CD4-positive, alpha-beta T cell treated with Interleukin-21 for 1 hour (primary cell): Measurements from ENCODE around the gene ENOX1.

Experiments
- DNase-seq: peaks from one replicate; pipeline ENCODE4 v3.0.0-alpha.2; 2020

The ENOX1 gene

GRCh38 chr13:43664700-43665191 is 122.0 kb downstream of the ENOX1 start:
- no peak for DNase-seq

GRCh38 chr13:43663474-43664090 is 123.2 kb downstream of the ENOX1 start:
- no peak for DNase-seq

DNA sequence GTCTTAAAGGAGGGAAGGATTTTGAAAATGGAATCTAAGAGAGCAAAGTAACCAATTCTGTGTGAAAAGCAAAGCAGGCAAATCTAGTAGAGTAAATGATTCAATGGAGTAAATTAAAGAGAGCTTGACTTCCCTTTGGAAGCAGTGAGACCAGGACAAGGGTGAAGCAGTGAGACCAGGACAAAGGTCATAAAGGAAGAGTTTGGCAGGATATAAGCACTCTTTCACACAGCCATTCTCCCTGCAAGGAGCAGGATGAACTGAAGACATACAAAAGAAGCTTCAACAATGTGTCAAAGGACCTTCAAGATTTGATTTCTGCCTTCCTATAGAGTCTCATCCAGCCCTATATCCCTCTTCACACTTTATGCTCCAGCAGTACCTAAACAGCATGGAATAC is 123.8 kb downstream of the ENOX1 start:
- no peak for DNase-seq

GRCh38 chr13:43661161-43661830 is 125.5 kb downstream of the ENOX1 start:
- DNase-seq = no peak

DNA sequence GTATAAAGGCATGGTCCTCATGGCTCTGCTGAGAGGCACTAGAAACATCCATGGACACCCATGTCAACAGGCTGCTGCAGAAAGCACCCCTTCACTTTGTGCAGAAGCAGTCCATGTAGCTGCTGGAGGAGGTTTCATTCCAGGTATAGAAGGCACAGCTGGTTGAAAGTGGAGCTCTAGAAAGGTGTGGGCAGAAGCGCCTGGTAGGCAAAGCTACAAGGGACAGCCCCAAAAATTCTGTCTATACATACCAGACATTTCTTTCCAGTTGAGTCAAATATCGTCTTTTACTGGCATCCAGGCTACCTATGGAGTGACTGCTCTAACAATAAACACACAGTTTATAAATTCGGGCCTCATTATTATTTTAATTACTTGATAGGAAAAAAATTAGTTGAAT is 129.3 kb downstream of the ENOX1 start:
- DNase-seq = no peak

- no peak for DNase-seq
These were observed 132.8 kb downstream of the ENOX1 start for GRCh38 chr13:43653980-43654379.

DNA sequence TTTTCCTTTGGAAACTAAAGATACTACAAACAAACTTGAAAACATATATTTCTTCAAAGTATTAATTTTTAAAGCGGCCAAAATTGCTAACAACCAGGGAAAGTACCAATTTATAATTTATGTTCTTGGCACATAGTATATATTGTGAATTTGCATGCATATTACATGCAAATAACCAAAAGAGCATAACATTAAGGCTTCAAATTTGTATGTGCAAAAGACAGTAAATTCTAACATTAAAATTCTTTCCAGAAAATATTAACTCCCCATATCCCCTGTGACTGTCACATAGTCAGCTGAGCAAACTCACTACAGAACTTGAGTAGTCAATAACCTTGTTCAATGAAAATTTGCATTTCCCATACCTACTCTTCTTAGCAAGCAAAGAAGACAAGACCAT is 133.4 kb downstream of the ENOX1 start:
- no peak for DNase-seq

DNA sequence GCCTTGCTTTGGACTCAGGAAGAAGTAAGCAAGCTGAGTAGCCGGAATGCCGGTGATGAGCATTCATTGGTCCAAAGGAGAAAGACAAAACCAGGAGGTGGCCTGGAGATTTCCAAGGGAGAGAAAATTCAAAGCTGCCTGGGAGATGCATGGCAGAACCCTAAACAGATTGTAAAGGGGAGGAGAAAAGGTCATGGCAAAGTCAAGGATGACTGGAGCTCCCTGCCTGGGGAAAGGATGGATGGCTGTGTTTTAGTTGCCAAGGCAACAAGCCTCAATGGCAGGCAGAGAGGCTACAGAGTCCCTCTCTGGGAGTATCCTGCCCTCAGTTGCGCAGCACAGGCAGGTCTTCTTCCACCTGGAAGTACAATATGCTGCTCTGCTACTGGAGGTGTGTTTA is 134.0 kb downstream of the ENOX1 start:
- DNase-seq = no peak

DNA sequence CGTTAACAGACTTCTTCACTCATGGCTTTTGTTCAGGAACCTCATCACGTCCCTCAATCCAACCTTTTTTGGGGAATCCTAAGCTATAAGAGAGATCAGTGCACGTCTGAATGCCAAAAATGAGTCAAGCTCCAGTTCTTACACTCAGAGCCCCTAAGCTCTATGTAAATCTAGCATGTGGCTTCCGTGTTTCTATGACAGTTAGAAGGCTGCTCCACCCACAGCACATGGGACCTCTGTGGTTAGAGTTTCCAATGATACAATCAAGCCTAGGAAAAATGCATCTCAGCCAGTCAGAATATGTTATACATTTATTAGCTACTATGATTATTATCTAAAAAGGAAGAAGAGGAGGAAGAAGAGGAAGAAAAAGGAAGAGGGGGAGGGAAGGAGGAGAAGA is 135.9 kb downstream of the ENOX1 start:
- no peak for DNase-seq

- no peak for DNase-seq
These were observed 138.0 kb downstream of the ENOX1 start for GRCh38 chr13:43648733-43649132.

- DNase-seq = no peak
These were observed 139.3 kb downstream of the ENOX1 start for GRCh38 chr13:43647471-43647870.

GRCh38 chr13:43640476-43640875 is 146.3 kb downstream of the ENOX1 start:
- DNase-seq = no peak

GRCh38 chr13:43631106-43631505 is 155.7 kb downstream of the ENOX1 start:
- DNase-seq = no peak

DNA sequence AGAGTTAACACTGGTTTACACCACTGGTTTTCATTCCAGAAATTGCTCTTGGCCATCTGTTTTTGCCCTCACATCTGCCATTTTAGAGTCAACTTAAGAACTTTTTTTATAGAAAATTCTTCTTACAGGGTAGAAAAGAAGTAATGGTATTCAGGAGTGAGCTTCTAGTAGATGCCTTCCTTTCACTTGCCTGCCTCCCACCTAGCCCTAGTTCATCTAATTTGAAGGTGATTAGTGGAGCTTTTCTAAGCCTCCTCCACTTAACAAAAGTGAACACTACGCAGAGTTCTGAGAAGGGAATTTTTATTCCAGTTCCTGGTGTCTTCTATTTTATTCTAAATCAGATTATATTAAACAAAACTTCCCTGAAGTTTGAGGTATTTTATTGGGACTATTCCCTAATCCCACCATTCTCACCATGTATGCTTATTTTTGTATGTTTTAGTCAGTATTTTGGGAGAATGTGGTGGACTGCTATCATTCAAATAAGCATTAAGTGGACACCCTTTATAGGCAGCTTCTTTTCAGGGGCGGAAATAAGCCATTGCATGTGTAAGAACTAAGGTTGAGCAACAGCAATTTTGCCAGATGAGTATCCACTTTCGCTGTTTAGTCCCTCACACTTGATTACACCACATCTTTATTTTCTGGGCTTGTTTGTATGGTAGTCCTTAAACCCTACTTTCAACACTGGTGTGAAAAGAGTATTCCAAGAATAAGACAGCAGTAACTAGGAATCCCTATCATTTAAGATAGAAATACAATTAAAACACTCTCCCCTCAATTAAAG is 156.9 kb downstream of the ENOX1 start:
- no peak for DNase-seq

- DNase-seq = no peak
These were observed 159.8 kb downstream of the ENOX1 start for GRCh38 chr13:43626994-43627393.

GRCh38 chr13:43614063-43614462 is 172.7 kb downstream of the ENOX1 start:
- no peak for DNase-seq

DNA sequence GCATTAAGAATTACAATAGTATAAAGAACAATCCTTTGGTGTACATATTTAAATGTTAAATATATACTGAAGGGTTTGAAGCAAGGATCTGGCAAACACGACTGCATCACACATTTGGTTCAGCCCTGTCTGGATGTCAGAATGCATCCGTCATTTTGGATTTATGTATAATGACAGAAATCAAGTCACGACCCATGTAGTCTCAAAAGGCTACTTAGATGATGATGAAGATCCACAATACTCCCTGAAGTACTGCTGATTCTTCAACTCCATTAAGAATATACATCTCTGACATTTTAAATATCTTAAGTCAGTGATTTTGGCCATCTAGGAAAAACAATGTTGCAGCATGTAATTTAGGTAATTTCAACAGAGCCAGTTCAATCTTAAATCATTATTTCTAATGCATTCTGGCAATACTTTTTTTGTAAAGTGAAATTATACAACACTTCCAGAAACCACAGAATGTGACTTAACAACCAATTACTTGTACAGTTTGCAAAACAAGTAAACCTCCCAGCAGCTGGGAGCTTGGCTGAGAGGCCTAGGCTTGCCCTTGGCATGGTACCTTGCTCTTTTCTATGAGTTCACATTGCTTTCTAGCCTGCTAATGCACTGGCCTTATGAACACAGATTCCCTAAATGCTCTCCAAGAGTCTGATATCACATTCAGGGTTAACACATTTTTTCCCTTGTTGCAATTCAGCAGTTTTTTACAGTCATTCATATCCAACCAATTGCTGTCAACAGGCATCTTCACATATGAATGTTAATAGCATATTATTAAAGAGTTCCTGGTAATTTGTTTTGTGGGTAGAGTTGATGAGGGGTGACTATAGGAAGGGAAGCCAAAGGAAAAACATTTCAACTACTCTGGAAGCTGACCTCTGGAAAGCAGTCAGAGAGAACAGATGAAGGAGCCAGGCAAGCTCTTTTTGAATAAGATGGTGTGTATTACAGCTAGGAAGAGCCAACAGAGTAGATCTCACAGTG is 175.2 kb downstream of the ENOX1 start:
- DNase-seq = no peak

GRCh38 chr13:43608400-43609137 is 178.2 kb downstream of the ENOX1 start:
- no peak for DNase-seq

DNA sequence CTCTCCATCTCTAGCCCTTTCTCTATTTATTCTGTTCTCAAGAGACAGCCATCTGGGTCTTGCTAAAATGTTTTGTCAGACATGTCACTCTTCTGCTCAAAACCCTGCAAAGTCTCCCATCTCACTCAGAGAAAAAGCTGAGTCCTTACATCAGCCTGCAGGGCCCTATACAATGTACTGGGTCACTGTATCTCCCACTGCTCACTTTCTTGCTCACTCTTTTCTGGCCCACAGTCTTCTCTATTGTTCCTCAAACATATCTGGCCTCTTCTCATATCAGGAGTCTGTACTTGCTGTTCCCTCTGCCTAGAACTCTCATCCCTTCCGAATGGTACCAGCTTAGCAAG is 189.2 kb downstream of the ENOX1 start:
- no peak for DNase-seq

DNA sequence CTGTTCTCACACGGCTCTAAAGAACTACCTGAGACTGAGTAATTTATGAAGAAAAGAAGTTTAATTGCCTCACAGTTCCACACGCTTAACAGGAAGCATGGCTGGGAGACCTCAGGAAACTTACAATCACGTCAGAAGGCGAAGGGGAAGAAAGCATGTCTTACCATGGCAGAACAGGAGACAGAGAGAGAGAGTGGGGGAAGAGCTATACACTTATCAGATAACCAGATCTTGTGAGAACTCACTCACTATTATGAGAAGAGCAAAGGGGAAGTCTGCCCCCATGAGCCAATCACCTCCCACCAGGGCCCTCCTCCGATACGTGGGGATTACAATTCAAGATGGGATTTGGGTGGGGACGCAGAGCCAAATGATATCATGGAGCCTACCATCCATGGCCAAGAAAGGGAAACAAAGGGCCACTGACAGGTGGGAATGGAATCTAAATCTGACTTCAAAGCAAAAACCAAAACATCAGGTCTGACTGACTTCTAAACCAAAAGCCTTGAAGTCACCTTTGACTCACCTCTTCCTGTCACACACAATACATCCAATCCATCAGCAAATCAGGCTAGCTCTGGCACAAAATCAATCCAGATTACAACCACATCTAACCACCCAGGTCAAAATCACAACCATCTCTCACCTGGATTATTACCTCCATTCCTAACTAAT is 189.7 kb downstream of the ENOX1 start:
- no peak for DNase-seq

- no peak for DNase-seq
These were observed 190.8 kb downstream of the ENOX1 start for GRCh38 chr13:43596006-43596405.

DNA sequence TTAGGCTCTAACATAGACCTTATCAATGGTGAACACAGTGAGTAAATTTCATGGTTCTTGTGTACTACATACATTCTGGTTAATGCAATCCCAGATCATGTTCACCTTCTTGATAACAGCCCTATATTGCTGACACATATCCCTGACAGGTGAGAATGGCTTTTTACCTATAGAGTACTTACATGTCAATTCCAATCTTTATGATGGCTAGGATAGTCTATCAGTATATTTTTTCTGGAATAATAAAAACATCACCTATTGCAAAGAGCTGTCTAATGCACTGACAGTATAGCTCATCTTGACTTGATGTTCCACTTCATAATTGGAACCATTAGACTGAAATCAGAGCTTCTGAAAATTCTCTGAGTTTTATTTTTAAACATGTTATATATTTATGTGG is 199.4 kb downstream of the ENOX1 start:
- no peak for DNase-seq
